K562 (cell line): ENCODE data around the gene CLDN24. TPM values are rescaled to one million over a fixed set of nuclear protein-coding genes. Genes with fewer than 3 reads are reported as not detected.

Experiments
- ATAC-seq: fragments of 200-7000 bp; cut with Tn5 transposase; 3 replicates; pipeline ENCODE4 v1.9.1; 2020; ENCODE audit warnings: moderate library complexity
- BruUV-seq: library from RNA; stranded (reverse); fragments of 400-500 nt; replicated peaks from 2 replicates; lab custom pipeline; 2021; lab: Mats Ljungman, UMichigan
- CTCF ChIA-PET: fragments of 300-600 bp; formaldehyde crosslinking; extraction: SDS; loops from one replicate; lab custom pipeline; 2021; ENCODE audit warnings: low intra/inter-chr PET ratio; lab: Yijun Ruan, JAX
- POLR2A ChIA-PET: fragments of 300-600, 350-650 bp; sonication (Branson Sonifier 250); formaldehyde crosslinking; extraction: SDS; loops from one replicate; lab custom pipeline; 2021; ENCODE audit warnings: antibody characterized with exemption, inconsistent platforms; lab: Yijun Ruan, JAX
- DNase-seq, 4 experiments: peaks; one replicate each; pipeline versions ENCODE4 v3.0.0 to v3.0.0-alpha.2; 2011 to 2018; ENCODE audit warnings: low spot score in 3 of 4, mixed read lengths in 3 of 4; ENCODE audit errors: extremely low read depth in 1 of 4
- FAIRE-seq: peaks from 2 replicates; lab custom pipeline; 2011; peaks lifted over from hg19 to GRCh38; lab: Jason Lieb, UNC
- H2AFZ ChIP-seq: 2 replicates; pipeline ENCODE4 v1.6.0; 2011; ENCODE audit warnings: low read depth, low read length, control low read depth, inconsistent platforms
- H3K27ac ChIP-seq: fragments of 200-600 bp; 3 replicates; pipeline ENCODE4 v1.8.0; 2011; ENCODE audit warnings: low read depth, mild to moderate bottlenecking, control low read depth, inconsistent platforms, low read length, moderate library complexity, mixed read lengths; ENCODE audit errors: extremely low read depth
- H3K27me3 ChIP-seq, 2 experiments: fragments of 300-600 bp in 1 of 2; 2 replicates in 1 of 2; 3 replicates in 1 of 2; pipeline versions ENCODE4 v1.6.0 to v1.8.0; 2011; ENCODE audit warnings: inconsistent platforms in 2 of 2, low read length in 2 of 2, mild to moderate bottlenecking in 1 of 2, mixed read lengths in 1 of 2, moderate library complexity in 1 of 2; ENCODE audit not compliant: control insufficient read depth in 2 of 2, insufficient read depth in 2 of 2
- H3K36me3 ChIP-seq: fragments of 300-600 bp; 3 replicates; pipeline ENCODE4 v1.8.0; 2011; ENCODE audit warnings: mild to moderate bottlenecking, low read length, inconsistent platforms; ENCODE audit not compliant: control insufficient read depth, insufficient read depth
- H3K4me1 ChIP-seq, 2 experiments: fragments of 200-600 bp in 1 of 2; replicated peaks in 1 of 2; 2 replicates in 1 of 2; 3 replicates in 1 of 2; pipeline versions ENCODE4 v1.5.1 to v1.8.0; 2011; ENCODE audit warnings: inconsistent platforms in 2 of 2, low read length in 2 of 2, mild to moderate bottlenecking in 1 of 2, mixed read lengths in 1 of 2, moderate library complexity in 1 of 2; ENCODE audit not compliant: control insufficient read depth in 2 of 2, insufficient read depth in 2 of 2
- H3K4me2 ChIP-seq: 2 replicates; pipeline ENCODE4 v1.6.1; 2011; ENCODE audit warnings: low read length, control low read depth, inconsistent platforms, mixed read lengths; ENCODE audit not compliant: insufficient read depth
- H3K4me3 ChIP-seq: fragments of 200-600 bp; sonication (generic), shearing (Covaris generic); 2 replicates; pipeline ENCODE4 v1.5.1; 2016; ENCODE audit warnings: control low read depth, inconsistent platforms
- H3K79me2 ChIP-seq: fragments of 200-600 bp; 3 replicates; pipeline ENCODE4 v1.8.0; 2011; ENCODE audit warnings: low read length, inconsistent platforms; ENCODE audit not compliant: control insufficient read depth, insufficient read depth
- H3K9ac ChIP-seq, 2 experiments: 2 replicates each; pipeline versions ENCODE4 v1.6.0 to v1.6.1; 2011; ENCODE audit warnings: low read depth in 2 of 2, low read length in 2 of 2, control low read depth in 1 of 2, inconsistent platforms in 1 of 2, mild to moderate bottlenecking in 1 of 2, mixed read lengths in 1 of 2; ENCODE audit not compliant: insufficient read depth in 1 of 2
- H3K9me1 ChIP-seq: one replicate; pipeline ENCODE4 v1.6.0; 2011; ENCODE audit warnings: inconsistent platforms, mild to moderate bottlenecking, low read length, moderate library complexity; ENCODE audit not compliant: control insufficient read depth, insufficient read depth
- H3K9me3 ChIP-seq: replicated peaks from 2 replicates; pipeline ENCODE4 v1.5.1; 2011; ENCODE audit warnings: low read depth, low read length, inconsistent platforms; ENCODE audit not compliant: control insufficient read depth, insufficient read depth
- H4K20me1 ChIP-seq: replicated peaks from 2 replicates; pipeline ENCODE4 v1.6.1; 2011; ENCODE audit warnings: low read length, inconsistent platforms, mixed read lengths; ENCODE audit not compliant: control insufficient read depth, insufficient read depth
- CEBPG ChIP-seq, 3 experiments: fragments of 200-800 bp in 1 of 3; sonication (Bioruptor generic) in 1 of 3; sonication (generic) in 1 of 3; formaldehyde crosslinking in 1 of 3; IDR thresholded peaks in 2 of 3; conservative IDR thresholded peaks in 1 of 3; 2 replicates each; pipeline versions ENCODE4 v1.6.1 to v1.8.0; 2016 to 2022; ENCODE audit warnings: missing compliant biosample characterization in 2 of 3, missing genetic modification characterization in 2 of 3, mild to moderate bottlenecking in 1 of 3, missing genetic modification reagents in 1 of 3
- GTF2E2 ChIP-seq: fragments of 200-800 bp; sonication (Bioruptor generic); IDR thresholded peaks from 2 replicates; pipeline ENCODE4 v1.6.1; 2016; ENCODE audit warnings: missing genetic modification characterization, missing compliant biosample characterization
- HMGN3 ChIP-seq: IDR thresholded peaks from 2 replicates; pipeline ENCODE4 v1.6.1; 2011; ENCODE audit warnings: borderline replicate concordance, low read depth, mild to moderate bottlenecking, mixed read lengths, low read length; ENCODE audit not compliant: insufficient read length; ENCODE audit errors: extremely low read depth
- KDM2B ChIP-seq: fragments of 250-450 bp; sonication (Bioruptor Pico); IDR thresholded peaks from 2 replicates; pipeline ENCODE4 v1.8.0; 2021; ENCODE audit warnings: mild to moderate bottlenecking, moderate library complexity
- MYNN ChIP-seq, 2 experiments: sonication (generic); formaldehyde crosslinking in 1 of 2; IDR thresholded peaks; 2 replicates each; pipeline versions ENCODE4 v1.5.0 to v1.6.1; 2016 to 2020; ENCODE audit warnings: antibody characterized with exemption in 1 of 2, missing genetic modification reagents in 1 of 2
- NBN ChIP-seq: fragments of 450-650 bp; IDR thresholded peaks from 2 replicates; pipeline ENCODE4 v1.6.1; 2016; ENCODE audit warnings: low read depth, mild to moderate bottlenecking
- NR2C2 ChIP-seq, 2 experiments: fragments of 200-800 bp in 1 of 2; sonication (Bioruptor generic) in 1 of 2; sonication (generic) in 1 of 2; formaldehyde crosslinking in 1 of 2; IDR thresholded peaks; 2 replicates each; pipeline versions ENCODE4 v1.6.1 to v1.8.0; 2016 to 2022; ENCODE audit warnings: mild to moderate bottlenecking in 1 of 2, missing compliant biosample characterization in 1 of 2, missing genetic modification characterization in 1 of 2, missing genetic modification reagents in 1 of 2
- REST ChIP-seq, 2 experiments: fragments of 450-650 bp; formaldehyde crosslinking in 1 of 2; IDR thresholded peaks; 2 replicates each; pipeline versions ENCODE4 v1.4.0 to v1.6.1; 2014 to 2020; ENCODE audit warnings: mild to moderate bottlenecking in 2 of 2, borderline replicate concordance in 1 of 2, low read depth in 1 of 2
- ZBTB26 ChIP-seq: fragments of 450-650 bp; formaldehyde crosslinking; IDR thresholded peaks from 2 replicates; pipeline ENCODE4 v1.4.0; 2022; ENCODE audit warnings: missing genetic modification characterization
- ZNF766 ChIP-seq: fragments of 200-800 bp; sonication (Bioruptor generic); conservative IDR thresholded peaks from 2 replicates; pipeline ENCODE4 v1.6.1; 2016; ENCODE audit warnings: missing genetic modification characterization, missing compliant biosample characterization
- WGBS: fragments of 100-300 bp; shearing (Covaris generic); methylation state at CpG from one replicate; pipeline ENCODE4 v1.1.6; 2016; ENCODE audit warnings: low coverage, mixed read lengths; ENCODE audit not compliant: insufficient coverage; ENCODE audit errors: missing lambda C conversion rate; 5-methylcytosine and 5-hydroxymethylcytosine counted together
- in situ Hi-C: fragments of 300-500 bp; cut with MboI; formaldehyde crosslinking; loops from 4 replicates; pipeline ENCODE4 v1.15.0; 2018; ENCODE audit warnings: inconsistent platforms, mixed read lengths
- intact Hi-C: fragments of 100-400 bp; cut with micrococcal nuclease; formaldehyde crosslinking; loops from 2 replicates; pipeline ENCODE4 v1.14.2; 2022
- polyA plus RNA-seq, 8 experiments: library from polyadenylated mRNA; depleted of rRNA in 4 of 8; stranded (reverse) in 5 of 8; unstranded in 3 of 8; fragments of >200 nt; fragmentation: Nextera tagmentation in 2 of 8; fragmentation: Illumina TruSeq in 1 of 8; extraction: Ambion mirVana in 2 of 8; extraction: Trizol in 1 of 8; gene quantifications; 2 replicates each; pipeline versions ENCODE4 v1.2.1 to v1.2.3, GENCODE V29; 2011 to 2014; ENCODE audit warnings: inconsistent platforms in 1 of 8, missing spikeins in 1 of 8
- total RNA-seq, 7 experiments: library from RNA; depleted of rRNA in 6 of 7; stranded (reverse); fragments of >200 nt in 6 of 7; fragmentation: Illumina TruSeq in 2 of 7; extraction: Trizol in 2 of 7; gene quantifications; 2 replicates each; pipeline versions ENCODE4 v1.2.1 to v1.2.3, GENCODE V29; 2011 to 2021; ENCODE audit warnings: low replicate concordance in 1 of 7

The CLDN24 gene
- total and polyA plus RNA-seq, 9 of the 15 experiments (the other 6 are each of a cell fraction or from before 2014, with no cell fraction given), result not detected

DNA sequence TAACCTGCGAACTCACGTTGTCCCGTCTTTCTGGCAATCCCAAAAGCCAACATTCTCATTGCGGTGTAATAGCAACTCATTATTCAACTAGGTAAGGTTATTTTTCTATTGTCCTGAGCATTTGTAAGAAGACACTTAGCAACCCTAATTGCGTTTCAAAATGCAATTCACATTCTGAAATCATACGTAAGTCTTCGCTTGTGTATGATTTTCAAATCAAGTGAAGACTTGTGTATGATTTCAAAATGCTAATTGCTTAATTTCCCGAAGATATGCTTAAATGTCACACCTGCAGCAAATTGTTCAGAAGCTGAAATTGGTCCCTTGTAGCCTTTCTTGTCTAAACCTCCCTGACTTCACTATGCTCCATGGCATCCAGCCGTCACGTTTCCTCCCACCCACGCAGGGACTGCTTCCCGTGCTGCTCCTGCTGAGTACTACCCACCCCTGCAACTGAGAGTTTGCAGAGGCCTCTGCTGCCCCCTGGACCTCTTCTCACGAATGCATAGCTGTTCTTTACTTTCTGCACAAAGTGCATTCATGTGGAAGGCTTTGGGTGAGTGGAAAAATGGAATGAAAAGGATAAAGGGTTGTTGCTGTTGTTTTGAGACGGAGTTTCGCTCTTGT lies 40.8 kb upstream of the CLDN24 start:
- H3K79me2 ChIP-seq, result no peaks in the 10 kb centered on the region
- no peaks in the 10 kb centered on the region for H3K36me3 ChIP-seq
- no peak overlapping the region for H3K4me2 ChIP-seq
- 44% methylated on average over 15 of the region's 15 CpGs for WGBS
- no peaks in the 10 kb centered on the region; the same call in 1 of the 2 replicates for H3K9me3 ChIP-seq
- H3K9me1 ChIP-seq, result no peaks in the 10 kb centered on the region
- no peak overlapping the region for H3K4me3 ChIP-seq
- CTCF ChIA-PET, result interaction anchor here (0.6 kb wide), 1 partner anchor 290 kb away, joined by 3 read pairs; no protein-coding TSS in a partner anchor
- H3K9ac ChIP-seq, result no peak overlapping the region
- in situ Hi-C loops, result no loop called here
- H3K27ac ChIP-seq, result no peak overlapping the region
- DNase-seq (peak in 1 of 4 experiments; percentile 31), ATAC-seq (peak; percentile 68), FAIRE-seq (no peak)
- intact Hi-C loops, result loop anchor here (5.0 kb wide), 1 partner anchor 34 kb away; no protein-coding TSS in a partner anchor
- no peaks in the 10 kb centered on the region for H3K27me3 ChIP-seq
- BruUV-seq, result no TSS peak
- no peaks in the 10 kb centered on the region for H4K20me1 ChIP-seq
- POLR2A ChIA-PET, result no interaction called here
- 0 out of 2 replicates have a peak overlapping the region, but pooled peaks have one; percentile 14 for H2AFZ ChIP-seq
- peaks cover 6 to 12% of the 10 kb centered on the region in 2 experiments; a peak in 3 of 5 replicates for H3K4me1 ChIP-seq
- TF ChIP-seq REST (IDR thresholded peaks at IDR 0.05; ENCODE audit: borderline replicate concordance), result peak; percentile 20; the same call in 1 of the 2 replicates
- TF ChIP-seq REST (CRISPR knock-in tag; IDR thresholded peaks at IDR 0.05; ENCODE audit: low read depth), result no peak
- no peak for TF ChIP-seq KDM2B (CRISPR knock-in tag)
- no peak for TF ChIP-seq GTF2E2
- TF ChIP-seq NR2C2 (CRISPR knock-in tag; IDR thresholded peaks at IDR 0.05), result no peak
- TF ChIP-seq NR2C2 (tag; IDR thresholded peaks at IDR 0.05), result no peak
- no peak for TF ChIP-seq ZBTB26 (CRISPR knock-in tag)
- no peak for TF ChIP-seq CEBPG (CRISPR knock-in tag; IDR thresholded peaks at IDR 0.05)
- no peak for TF ChIP-seq CEBPG (tag; conservative IDR thresholded peaks at IDR 0.05 in 1 of 2, IDR thresholded peaks at IDR 0.05 in 1 of 2)
- no peak for TF ChIP-seq NBN
- TF ChIP-seq HMGN3, result no peak
- no peak for TF ChIP-seq MYNN (IDR thresholded peaks at IDR 0.05)
- TF ChIP-seq MYNN (CRISPR knock-in tag; IDR thresholded peaks at IDR 0.05), result no peak
- no peak for TF ChIP-seq ZNF766 (CRISPR knock-in tag)
